GM12892 (cell line): ENCODE measurements around the gene MFSD1.

Experiments
- POLR2A ChIP-seq: IDR thresholded peaks from 2 replicates; pipeline ENCODE4 v1.6.1; 2011; ENCODE audit warnings: low read depth, low read length, control low read depth
- POLR2AphosphoS5 ChIP-seq: IDR thresholded peaks from 2 replicates; pipeline ENCODE4 v1.6.1; 2011; ENCODE audit warnings: low read depth, low read length, control low read depth

GRCh38 chr3:158775426-158776410 lies 26.1 kb upstream of the MFSD1 start:
- TF ChIP-seq POLR2AphosphoS5, result no peak
- TF ChIP-seq POLR2A, result no peak
